CD4-positive, CD25-positive, alpha-beta regulatory T cell (primary cell): Measurements from ENCODE around the gene CDK5RAP2. TPM values are rescaled to one million over a fixed set of nuclear protein-coding genes. Genes with fewer than 3 reads are reported as not detected.
"Not testable (repeated sequence)": the region's sequence is repeated elsewhere in the genome, so short reads cannot be mapped to it uniquely, and the experiment has no call there.

Experiments
- ATAC-seq, 2 donors: fragments of 150-1000 bp; cut with Tn5 transposase; one replicate each; pipeline ENCODE4 v1.10.0; 2021; ENCODE audit warnings: low read depth in 2 of 2, moderate number of reproducible peaks in 2 of 2, moderate library complexity in 1 of 2
- DNase-seq, 3 donors: peaks; one replicate each; pipeline versions ENCODE4 v3.0.0 to v3.0.0-alpha.2; 2012 to 2022; ENCODE audit warnings: mixed read lengths in 1 of 3
- H3K27ac ChIP-seq: one replicate; pipeline ENCODE4 v1.7.0; 2013; ENCODE audit warnings: mild to moderate bottlenecking, low read length; ENCODE audit not compliant: insufficient read depth, poor library complexity, severe bottlenecking
- H3K27me3 ChIP-seq: one replicate; pipeline ENCODE4 v1.7.0; 2013; ENCODE audit warnings: low read length; ENCODE audit not compliant: control insufficient read depth, insufficient read depth
- H3K36me3 ChIP-seq: one replicate; pipeline ENCODE4 v1.7.0; 2013; ENCODE audit warnings: mild to moderate bottlenecking, low read length, moderate library complexity; ENCODE audit not compliant: control insufficient read depth, insufficient read depth
- H3K4me1 ChIP-seq: 2 replicates; pipeline ENCODE4 v1.7.0; 2013; ENCODE audit warnings: mild to moderate bottlenecking, low read length; ENCODE audit not compliant: insufficient read depth, control insufficient read depth, poor library complexity, severe bottlenecking
- H3K4me3 ChIP-seq: one replicate; pipeline ENCODE4 v1.7.0; 2013; ENCODE audit warnings: low read depth, mild to moderate bottlenecking, low read length, moderate library complexity
- H3K9me3 ChIP-seq, 2 experiments: 1 replicate in 1 of 2; 2 replicates in 1 of 2; pipeline ENCODE4 v1.7.0; 2013; ENCODE audit warnings: low read length in 2 of 2, mild to moderate bottlenecking in 1 of 2, moderate library complexity in 1 of 2; ENCODE audit not compliant: control insufficient read depth in 2 of 2
- H3K27ac Mint-ChIP-seq, 3 donors: one replicate each; pipeline ENCODE4 v1.8.0; 2020 to 2022; ENCODE audit warnings: mild to moderate bottlenecking in 3 of 3, mixed read lengths in 3 of 3, moderate library complexity in 2 of 3
- H3K27me3 Mint-ChIP-seq: one replicate; pipeline ENCODE4 v1.8.0; 2022; ENCODE audit warnings: mild to moderate bottlenecking, mixed read lengths
- H3K36me3 Mint-ChIP-seq: one replicate; pipeline ENCODE4 v1.8.0; 2020; ENCODE audit warnings: mixed read lengths
- H3K4me1 Mint-ChIP-seq, 4 donors: one replicate each; pipeline ENCODE4 v1.8.0; 2020 to 2022; ENCODE audit warnings: mixed read lengths in 4 of 4, mild to moderate bottlenecking in 1 of 4
- H3K4me3 Mint-ChIP-seq, 4 donors: one replicate each; pipeline ENCODE4 v1.8.0; 2020 to 2022; ENCODE audit warnings: mild to moderate bottlenecking in 4 of 4, mixed read lengths in 4 of 4, moderate library complexity in 3 of 4
- H3K9me3 Mint-ChIP-seq, 7 donors: one replicate each; pipeline ENCODE4 v1.8.0; 2020 to 2022; ENCODE audit warnings: mixed read lengths in 7 of 7, mild to moderate bottlenecking in 3 of 7, moderate library complexity in 2 of 7
- polyA plus RNA-seq, 4 donors: library from polyadenylated mRNA; unstranded; fragments of 300-500 nt; fragmentation: Illumina TruSeq; gene quantifications; one replicate each; pipeline ENCODE4 v1.2.3, GENCODE V29; 2021
- total RNA-seq: library from RNA; stranded (reverse); gene quantifications from one replicate; pipeline ENCODE4 v1.2.3, GENCODE V29; 2022

CDK5RAP2 gene
- total and polyA plus RNA-seq, 5 donors from 2014 or later = 14.6 to 64.5 (median 16.9) TPM

- H3K36me3 ChIP-seq = peaks cover 63% of the 10 kb centered on the region
- no peaks in the 10 kb centered on the region for H3K27me3 ChIP-seq
- ATAC-seq (no peak), DNase-seq (no peak)
- Mint-ChIP-seq H3K4me1 (peaks cover 0 to 5% (median 1%) of the 10 kb centered on the region in 4 donors), H3K9me3 (peaks cover 0 to 2% (median 0%) of the 10 kb centered on the region in 7 donors), H3K4me3 (no peak overlapping the region), H3K27me3 (no peaks in the 10 kb centered on the region), H3K27ac (peak overlapping the region in 1 of 3 donors; percentile 47), H3K36me3 (peaks cover 59% of the 10 kb centered on the region)
- H3K9me3 ChIP-seq = no peaks in the 10 kb centered on the region
- no peaks in the 10 kb centered on the region for H3K4me1 ChIP-seq
- no peak overlapping the region for H3K4me3 ChIP-seq
- no peak overlapping the region for H3K27ac ChIP-seq
Measured at GRCh38 chr9:120463765-120464164, 116.2 kb downstream of the CDK5RAP2 start.

- ATAC-seq, H3K4me1 Mint-ChIP-seq, H3K27me3 ChIP-seq, H3K4me3 Mint-ChIP-seq, H3K9me3 ChIP-seq, H3K4me3 ChIP-seq, H3K27ac Mint-ChIP-seq, H3K9me3 Mint-ChIP-seq, H3K27me3 Mint-ChIP-seq, DNase-seq, H3K4me1 ChIP-seq, H3K27ac ChIP-seq: not testable (repeated sequence)
- H3K36me3 ChIP-seq = peaks cover 64% of the 10 kb centered on the region
- H3K36me3 Mint-ChIP-seq = peaks cover 67% of the 10 kb centered on the region
Measured at GRCh38 chr9:120461677-120462076, 118.3 kb downstream of the CDK5RAP2 start.

GRCh38 chr9:120456218-120456617, 123.7 kb downstream of the CDK5RAP2 start:
- H3K4me3 ChIP-seq = no peak overlapping the region
- DNase-seq = no peak
- no peaks in the 10 kb centered on the region for H3K27me3 ChIP-seq
- H3K27me3 Mint-ChIP-seq = no peaks in the 10 kb centered on the region
- H3K4me1 ChIP-seq = no peaks in the 10 kb centered on the region
- H3K27ac Mint-ChIP-seq = peak overlapping the region in 1 of 3 donors; percentile 63
- no peak overlapping the region for H3K27ac ChIP-seq
- H3K36me3 ChIP-seq = peaks cover 67% of the 10 kb centered on the region
- H3K9me3 ChIP-seq = no peaks in the 10 kb centered on the region
- ATAC-seq = no peak
- peaks cover 0 to 7% (median 0%) of the 10 kb centered on the region in 4 donors for H3K4me1 Mint-ChIP-seq
- peaks cover 75% of the 10 kb centered on the region for H3K36me3 Mint-ChIP-seq
- H3K4me3 Mint-ChIP-seq = no peak overlapping the region
- H3K9me3 Mint-ChIP-seq = peaks cover 0 to 3% (median 0%) of the 10 kb centered on the region in 7 donors

- no peaks in the 10 kb centered on the region for H3K27me3 ChIP-seq
- H3K36me3 ChIP-seq = peaks cover 68% of the 10 kb centered on the region
- Mint-ChIP-seq H3K36me3 (peaks cover 76% of the 10 kb centered on the region), H3K4me1 (peaks cover 0 to 7% (median 2%) of the 10 kb centered on the region in 4 donors), H3K9me3 (peaks cover 0 to 3% (median 0%) of the 10 kb centered on the region in 7 donors), H3K27ac (no peak overlapping the region), H3K27me3 (no peaks in the 10 kb centered on the region), H3K4me3 (no peak overlapping the region)
- ATAC-seq (no peak), DNase-seq (no peak)
- no peak overlapping the region for H3K27ac ChIP-seq
- no peaks in the 10 kb centered on the region for H3K4me1 ChIP-seq
- H3K9me3 ChIP-seq = no peaks in the 10 kb centered on the region
- no peak overlapping the region for H3K4me3 ChIP-seq
Measured at GRCh38 chr9:120454467-120454866, 125.5 kb downstream of the CDK5RAP2 start.

- H3K27ac ChIP-seq = no peak overlapping the region
- no peaks in the 10 kb centered on the region for H3K27me3 ChIP-seq
- no peak overlapping the region for H3K4me3 ChIP-seq
- H3K36me3 ChIP-seq = peaks cover 64% of the 10 kb centered on the region
- H3K36me3 Mint-ChIP-seq = peaks cover 75% of the 10 kb centered on the region
- H3K27me3 Mint-ChIP-seq = no peaks in the 10 kb centered on the region
- H3K4me1 Mint-ChIP-seq = peaks cover 0 to 10% (median 5%) of the 10 kb centered on the region in 4 donors
- H3K9me3 Mint-ChIP-seq = peaks cover 0 to 3% (median 0%) of the 10 kb centered on the region in 7 donors
- no peaks in the 10 kb centered on the region for H3K9me3 ChIP-seq
- no peak overlapping the region for H3K27ac Mint-ChIP-seq
- no peak for DNase-seq
- H3K4me3 Mint-ChIP-seq = no peak overlapping the region
- H3K4me1 ChIP-seq = no peaks in the 10 kb centered on the region
- no peak for ATAC-seq
Measured at GRCh38 chr9:120453792-120454191, 126.2 kb downstream of the CDK5RAP2 start.

- no peaks in the 10 kb centered on the region for H3K27me3 ChIP-seq
- H3K36me3 ChIP-seq = peaks cover 59% of the 10 kb centered on the region
- H3K9me3 ChIP-seq = no peaks in the 10 kb centered on the region
- no peak overlapping the region for H3K4me3 Mint-ChIP-seq
- DNase-seq = no peak
- H3K27me3 Mint-ChIP-seq = no peaks in the 10 kb centered on the region
- no peak overlapping the region for H3K4me3 ChIP-seq
- H3K36me3 Mint-ChIP-seq = peaks cover 75% of the 10 kb centered on the region
- ATAC-seq = no peak
- H3K4me1 Mint-ChIP-seq = peaks cover 0 to 14% (median 10%) of the 10 kb centered on the region in 4 donors
- no peaks in the 10 kb centered on the region for H3K4me1 ChIP-seq
- peak overlapping the region in 2 of 3 donors; percentile 9 to 10 for H3K27ac Mint-ChIP-seq
- H3K27ac ChIP-seq = no peak overlapping the region
- H3K9me3 Mint-ChIP-seq = peaks cover 0 to 3% (median 0%) of the 10 kb centered on the region in 7 donors
Measured at GRCh38 chr9:120452631-120453030, 127.3 kb downstream of the CDK5RAP2 start.

- no peaks in the 10 kb centered on the region for H3K9me3 ChIP-seq
- H3K27ac Mint-ChIP-seq = no peak overlapping the region
- H3K36me3 ChIP-seq = peaks cover 59% of the 10 kb centered on the region
- H3K4me1 ChIP-seq = no peaks in the 10 kb centered on the region
- no peaks in the 10 kb centered on the region for H3K27me3 Mint-ChIP-seq
- peaks cover 67% of the 10 kb centered on the region for H3K36me3 Mint-ChIP-seq
- peaks cover 0 to 3% (median 0%) of the 10 kb centered on the region in 7 donors for H3K9me3 Mint-ChIP-seq
- no peak overlapping the region for H3K27ac ChIP-seq
- no peaks in the 10 kb centered on the region for H3K27me3 ChIP-seq
- H3K4me3 ChIP-seq = no peak overlapping the region
- H3K4me3 Mint-ChIP-seq = no peak overlapping the region
- peaks cover 0 to 17% (median 14%) of the 10 kb centered on the region in 4 donors for H3K4me1 Mint-ChIP-seq
- ATAC-seq = no peak
- no peak for DNase-seq
Measured at GRCh38 chr9:120450916-120451315, 129.1 kb downstream of the CDK5RAP2 start.

GRCh38 chr9:120449566-120449965, 130.4 kb downstream of the CDK5RAP2 start:
- no peaks in the 10 kb centered on the region for H3K27me3 ChIP-seq
- H3K4me3 ChIP-seq = no peak overlapping the region
- H3K27ac Mint-ChIP-seq = no peak overlapping the region
- no peak overlapping the region for H3K27ac ChIP-seq
- H3K4me1 ChIP-seq = no peaks in the 10 kb centered on the region
- DNase-seq (no peak), ATAC-seq (no peak)
- no peaks in the 10 kb centered on the region for H3K27me3 Mint-ChIP-seq
- H3K9me3 Mint-ChIP-seq = peaks cover 0 to 2% (median 0%) of the 10 kb centered on the region in 7 donors
- peaks cover 56% of the 10 kb centered on the region for H3K36me3 Mint-ChIP-seq
- H3K9me3 ChIP-seq = no peaks in the 10 kb centered on the region
- H3K36me3 ChIP-seq = peaks cover 62% of the 10 kb centered on the region
- H3K4me3 Mint-ChIP-seq = no peak overlapping the region
- H3K4me1 Mint-ChIP-seq = peaks cover 0 to 17% (median 12%) of the 10 kb centered on the region in 4 donors
